IMR-90 (cell line): ENCODE measurements around the gene APCDD1L. TPM values are rescaled to one million over a fixed set of nuclear protein-coding genes. Genes with fewer than 3 reads are reported as not detected.

Experiments
- ATAC-seq: fragments of 200-7000 bp; cut with Tn5 transposase; 2 replicates; pipeline ENCODE4 v1.9.1; 2020; ENCODE audit warnings: low read depth, mild to moderate bottlenecking, moderate library complexity
- Bru-seq: library from RNA; stranded (reverse); fragments of 400-500 nt; gene quantifications from one replicate; lab custom pipeline; 2021; lab: Mats Ljungman, UMichigan
- BruChase-seq, 2 experiments: library from RNA; stranded (reverse); fragments of 400-500 nt; gene quantifications; one replicate each; lab custom pipeline; 2021; lab: Mats Ljungman, UMichigan
- BruUV-seq: library from RNA; stranded (reverse); fragments of 400-500 nt; replicated peaks from 2 replicates; lab custom pipeline; 2021; lab: Mats Ljungman, UMichigan
- CTCF ChIA-PET: fragments of 300-600 bp; formaldehyde crosslinking; extraction: SDS; loops from one replicate; lab custom pipeline; 2021; ENCODE audit warnings: antibody characterized with exemption; lab: Yijun Ruan, JAX
- POLR2A ChIA-PET: fragments of 300-600 bp; sonication (Branson Sonifier 250); formaldehyde crosslinking; loops from one replicate; lab custom pipeline; 2022; ENCODE audit warnings: antibody characterized with exemption; ENCODE audit not compliant: unreplicated experiment; lab: Charles Lee
- DNase-seq: peaks from one replicate; pipeline ENCODE4 v3.0.0; 2013
- H2AFZ ChIP-seq: replicated peaks from 2 replicates; pipeline ENCODE3; 2013; ENCODE audit warnings: low read length, mild to moderate bottlenecking; ENCODE audit not compliant: poor library complexity
- H2AK5ac ChIP-seq: 2 replicates; pipeline ENCODE4 v1.6.1; 2013; ENCODE audit warnings: low read depth, low read length, inconsistent platforms
- H2AK9ac ChIP-seq: replicated peaks from 2 replicates; pipeline ENCODE3; 2013; ENCODE audit warnings: mild to moderate bottlenecking, low read depth, low read length, moderate library complexity; ENCODE audit not compliant: poor library complexity
- H2BK120ac ChIP-seq: 2 replicates; pipeline ENCODE4 v1.6.1; 2013; ENCODE audit warnings: low read depth, low read length, inconsistent platforms
- H2BK15ac ChIP-seq: 3 replicates; pipeline ENCODE4 v1.6.1; 2013; ENCODE audit warnings: low read depth, low read length, inconsistent platforms
- H2BK20ac ChIP-seq: 2 replicates; pipeline ENCODE4 v1.6.1; 2013; ENCODE audit warnings: low read depth, mild to moderate bottlenecking, inconsistent platforms, low read length, moderate library complexity
- H2BK5ac ChIP-seq: 2 replicates; pipeline ENCODE4 v1.6.1; 2013; ENCODE audit warnings: mild to moderate bottlenecking, low read depth, low read length, inconsistent platforms; ENCODE audit not compliant: poor library complexity, severe bottlenecking
- H3K14ac ChIP-seq: replicated peaks from 2 replicates; pipeline ENCODE4 v1.6.1; 2013; ENCODE audit warnings: low read depth, low read length, inconsistent platforms
- H3K18ac ChIP-seq: 2 replicates; pipeline ENCODE4 v1.6.1; 2013; ENCODE audit warnings: low read depth, low read length, control low read depth
- H3K23ac ChIP-seq: 2 replicates; pipeline ENCODE4 v1.6.1; 2013; ENCODE audit warnings: low read depth, low read length, inconsistent platforms
- H3K27ac ChIP-seq: 2 replicates; pipeline ENCODE4 v1.5.1; 2013; ENCODE audit warnings: mild to moderate bottlenecking, control low read depth, low read length; ENCODE audit not compliant: insufficient read depth
- H3K27me3 ChIP-seq: 2 replicates; pipeline ENCODE4 v1.6.1; 2013; ENCODE audit warnings: low read length; ENCODE audit not compliant: control insufficient read depth, insufficient read depth
- H3K36me3 ChIP-seq: 2 replicates; pipeline ENCODE4 v1.6.1; 2013; ENCODE audit warnings: low read length, mixed read lengths; ENCODE audit not compliant: control insufficient read depth, insufficient read depth
- H3K4ac ChIP-seq: 2 replicates; pipeline ENCODE4 v1.6.1; 2013; ENCODE audit warnings: low read depth, low read length, inconsistent platforms
- H3K4me1 ChIP-seq: 2 replicates; pipeline ENCODE4 v1.6.1; 2013; ENCODE audit warnings: low read length, mixed read lengths; ENCODE audit not compliant: control insufficient read depth, insufficient read depth
- H3K4me2 ChIP-seq: 2 replicates; pipeline ENCODE4 v1.6.1; 2013; ENCODE audit warnings: low read depth, mild to moderate bottlenecking, control low read depth, low read length, moderate library complexity
- H3K4me3 ChIP-seq: 2 replicates; pipeline ENCODE4 v1.5.1; 2013; ENCODE audit warnings: low read depth, mild to moderate bottlenecking, control low read depth, low read length, moderate library complexity; ENCODE audit not compliant: insufficient read depth
- H3K56ac ChIP-seq: 2 replicates; pipeline ENCODE4 v1.6.1; 2013; ENCODE audit warnings: low read length, inconsistent platforms; ENCODE audit not compliant: insufficient read depth; ENCODE audit errors: extremely low read depth
- H3K79me1 ChIP-seq, 2 experiments: 2 replicates each; pipeline ENCODE4 v1.6.1; 2013; ENCODE audit warnings: low read length in 2 of 2, inconsistent platforms in 1 of 2, low read depth in 1 of 2
- H3K9ac ChIP-seq: 2 replicates; pipeline ENCODE4 v1.6.1; 2013; ENCODE audit warnings: low read depth, low read length, control low read depth
- H3K9me1 ChIP-seq: 2 replicates; pipeline ENCODE4 v1.6.1; 2013; ENCODE audit warnings: low read length, inconsistent platforms; ENCODE audit not compliant: insufficient read depth
- H3K9me3 ChIP-seq: 2 replicates; pipeline ENCODE4 v1.6.1; 2013; ENCODE audit warnings: low read length; ENCODE audit not compliant: control insufficient read depth, insufficient read depth
- H4K20me1 ChIP-seq: 2 replicates; pipeline ENCODE4 v1.6.1; 2013; ENCODE audit warnings: low read length, inconsistent platforms; ENCODE audit not compliant: insufficient read depth
- H4K5ac ChIP-seq: 2 replicates; pipeline ENCODE4 v1.6.1; 2013; ENCODE audit warnings: mild to moderate bottlenecking, low read depth, low read length, control low read depth
- H4K8ac ChIP-seq, 2 experiments: 2 replicates each; pipeline ENCODE4 v1.6.1; 2013; ENCODE audit warnings: low read depth in 2 of 2, low read length in 2 of 2, control low read depth in 1 of 2, inconsistent platforms in 1 of 2
- H4K91ac ChIP-seq: 2 replicates; pipeline ENCODE4 v1.6.1; 2013; ENCODE audit warnings: low read depth, low read length, inconsistent platforms; ENCODE audit not compliant: insufficient read depth
- BHLHE40 ChIP-seq: fragments of 150-350 bp; IDR thresholded peaks from 2 replicates; pipeline ENCODE4 v1.6.1; 2016; ENCODE audit warnings: mild to moderate bottlenecking, low read depth, low read length
- FOS ChIP-seq: fragments of 150-350 bp; IDR thresholded peaks from 2 replicates; pipeline ENCODE4 v1.6.1; 2016; ENCODE audit warnings: low read depth, low read length
- MAZ ChIP-seq: IDR thresholded peaks from 2 replicates; pipeline ENCODE4 v1.6.1; 2012; ENCODE audit warnings: low read depth, mild to moderate bottlenecking, low read length, improper control_type of control experiment, moderate library complexity, borderline replicate concordance
- MXI1 ChIP-seq: IDR thresholded peaks from 2 replicates; pipeline ENCODE4 v1.6.1; 2012; ENCODE audit warnings: low read depth, mild to moderate bottlenecking, low read length, moderate library complexity, borderline replicate concordance
- NFE2L2 ChIP-seq: fragments of 150-350 bp; IDR thresholded peaks from 2 replicates; pipeline ENCODE4 v1.6.1; 2016; ENCODE audit warnings: low read depth, mild to moderate bottlenecking, low read length
- RAD21 ChIP-seq: IDR thresholded peaks from 2 replicates; pipeline ENCODE4 v1.6.1; 2012; ENCODE audit warnings: low read length, improper control_type of control experiment
- WGBS, 2 experiments: methylation state at CpG; one replicate each; pipeline versions ENCODE4 v1.1.5 to v1.1.7; 2013; ENCODE audit warnings: missing lambda C conversion rate in 2 of 2; ENCODE audit not compliant: insufficient read length in 1 of 2; ENCODE audit errors: extremely low coverage in 2 of 2; 5-methylcytosine and 5-hydroxymethylcytosine counted together
- dilution Hi-C: fragments of 300-500 bp; cut with HindIII; formaldehyde crosslinking; loops from one replicate; pipeline ENCODE4 v1.14.3; 2018; ENCODE audit warnings: low sequenced_read_pairs; ENCODE audit not compliant: unreplicated experiment
- in situ Hi-C: fragments of 300-500 bp; cut with MboI; formaldehyde crosslinking; loops from 3 replicates; pipeline ENCODE4 v1.14.3; 2019; ENCODE audit warnings: low sequenced_read_pairs, inconsistent platforms, mixed read lengths
- intact Hi-C: fragments of 100-400 bp; cut with micrococcal nuclease; formaldehyde crosslinking; loops from 2 replicates; pipeline ENCODE4 v1.10.0; 2022
- long read RNA-seq: library from polyadenylated mRNA; unstranded; transcript quantifications from one replicate; pipeline ENCODE4 v2.0.0, GENCODE V29; 2021; ENCODE audit not compliant: unreplicated experiment
- polyA plus RNA-seq, 3 experiments: library from polyadenylated mRNA; depleted of rRNA; stranded (reverse); fragments of >200 nt; gene quantifications; 2 replicates each; pipeline ENCODE4 v1.2.3, GENCODE V29; 2012; ENCODE audit warnings: low replicate concordance in 1 of 3
- total RNA-seq: library from RNA; depleted of rRNA; stranded (reverse); fragments of >200 nt; gene quantifications from 2 replicates; pipeline ENCODE4 v1.2.3, GENCODE V29; 2012; rRNA removed

Gene APCDD1L
- total RNA-seq (2.2 and 2.5 TPM in 2 replicates), polyA plus RNA-seq (2012; rRNA removed) (18.0 and 18.3 TPM in 2 replicates), Bru-seq, nascent RNA (percentile 55 among the genes with signal in this experiment), BruChase-seq, experiment 1, labeled RNA remaining after a 6-hour chase (percentile 43 among the genes with signal in this experiment), BruChase-seq, experiment 2, labeled RNA remaining after a 2-hour chase (percentile 61 among the genes with signal in this experiment)
- polyA plus RNA-seq (2012; cell fraction: cytosol; rRNA removed), result 11.4 and 19.3 TPM in 2 replicates
- 7.7 and 18.8 TPM in 2 replicates for polyA plus RNA-seq (2012; cell fraction: nucleus; rRNA removed; ENCODE audit: low replicate concordance)
- long read RNA-seq, partial matches to known transcripts, result 2 of 37 reads
- long read RNA-seq, other reads (novel, unspliced or antisense), result 32 of 37 reads

DNA sequence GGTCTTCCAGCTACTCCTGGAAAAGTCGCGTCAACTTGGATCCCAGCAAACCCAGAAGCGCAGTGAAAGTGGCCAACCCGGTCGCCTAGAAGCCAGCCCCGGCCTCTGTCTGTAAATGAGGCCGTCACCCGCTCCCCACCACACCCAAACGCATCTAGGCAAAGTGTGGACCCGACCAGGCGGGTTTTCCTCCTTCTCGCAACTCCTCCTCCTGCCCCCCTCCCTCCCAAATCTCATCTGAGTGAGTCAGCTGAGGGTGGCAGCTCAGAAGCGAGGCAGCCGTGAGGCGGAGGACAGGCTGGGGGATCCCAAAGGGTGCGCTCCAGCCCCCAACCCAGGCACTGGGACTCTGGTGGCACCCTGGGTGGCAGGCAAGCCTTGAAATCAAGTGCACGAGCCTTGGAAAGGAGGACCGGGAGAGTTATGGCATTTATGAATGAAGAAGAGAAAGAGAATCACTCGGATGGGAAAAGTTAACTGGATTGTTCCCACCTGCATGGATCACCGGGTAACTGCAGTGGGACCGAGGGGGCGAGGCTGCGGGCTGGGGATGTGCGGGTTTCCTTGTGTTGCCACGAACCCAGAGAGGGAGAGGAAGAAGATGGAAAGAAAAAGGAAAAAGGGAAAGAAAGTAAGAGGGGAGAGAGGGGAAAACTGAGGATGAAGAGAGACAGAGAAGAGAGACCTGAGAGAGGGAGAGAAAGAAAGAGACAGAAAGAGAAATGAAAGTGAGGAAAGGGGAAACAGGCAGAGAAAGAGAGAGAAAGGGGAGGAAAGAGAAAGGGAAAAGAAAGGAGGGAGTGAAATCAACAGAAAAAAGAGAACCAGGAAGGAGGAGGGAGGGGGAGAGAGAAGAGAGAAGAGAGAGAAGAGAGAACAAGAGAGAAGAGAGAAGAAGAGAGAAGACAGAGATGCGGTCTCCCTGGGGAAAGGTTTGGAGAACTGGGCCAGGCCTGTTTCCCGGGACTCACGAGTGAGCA is at the start of gene APCDD1L:
APCDD1L (minus strand) TSS at position 167 of the 980 bp plus-strand sequence. CDS start 692 bp downstream, outside the sequence.
- peak within 1 kb of the TSS; percentile 91 for H3K4me2 ChIP-seq
- H2BK15ac ChIP-seq, result peak within 1 kb of the TSS; percentile 60; the same call in 1 of the 3 replicates
- BruUV-seq, result no TSS peak
- peak within 1 kb of the TSS; percentile 69 to 72; a peak in 3 of 4 replicates for H4K8ac ChIP-seq
- in situ Hi-C loops, result no loop called here
- peaks cover 2 to 9% of the 10 kb centered on the region in 2 experiments; a peak in 1 of 4 replicates for H3K79me1 ChIP-seq
- no peaks in the 10 kb centered on the region for H3K9me3 ChIP-seq
- peak within 1 kb of the TSS; percentile 60 for H2BK5ac ChIP-seq
- ATAC-seq (peak; percentile 85), DNase-seq (peak; percentile 69)
- peak within 1 kb of the TSS; percentile 85; the same call in 1 of the 2 replicates for H3K14ac ChIP-seq
- H3K4me1 ChIP-seq, result peaks cover 11% of the 10 kb centered on the region
- WGBS, 2 experiments, result 29% methylated on average over 10 of the region's 28 CpGs; no CpG with 5 or more reads in 1 of the 2 experiments
- intact Hi-C loops, result loop anchor here (2.0 to 5.0 kb wide), 2 partner anchors 135 to 278 kb away; partner anchors contain the start of gene STX16
- no peak within 1 kb of the TSS for H3K56ac ChIP-seq
- peak within 1 kb of the TSS; percentile 78; the same call in 1 of the 2 replicates for H4K5ac ChIP-seq
- peak within 1 kb of the TSS; percentile 71 for H2BK120ac ChIP-seq
- H3K27ac ChIP-seq, result peak within 1 kb of the TSS; percentile 27; the same call in 1 of the 2 replicates
- H2AK5ac ChIP-seq, result peak within 1 kb of the TSS; percentile 67
- dilution Hi-C loops, result no loop called here
- peak within 1 kb of the TSS; percentile 64 for H3K4ac ChIP-seq
- peak within 1 kb of the TSS; percentile 24; the same call in 1 of the 2 replicates for H3K23ac ChIP-seq
- H3K4me3 ChIP-seq, result peak within 1 kb of the TSS; percentile 58
- peak within 1 kb of the TSS; percentile 14; the same call in 1 of the 2 replicates for H2BK20ac ChIP-seq
- H3K36me3 ChIP-seq, result no peaks in the 10 kb centered on the region
- 0 out of 2 replicates have a peak, but pooled peaks cover 3% of the 10 kb centered on the region for H3K9me1 ChIP-seq
- H4K91ac ChIP-seq, result peak within 1 kb of the TSS; percentile 66
- H3K9ac ChIP-seq, result peak within 1 kb of the TSS; percentile 50; the same call in 1 of the 2 replicates
- H3K18ac ChIP-seq, result peak within 1 kb of the TSS; percentile 53
- POLR2A ChIA-PET, result no interaction called here
- no peaks in the 10 kb centered on the region for H4K20me1 ChIP-seq
- peak within 1 kb of the TSS; percentile 92 for H2AFZ ChIP-seq
- peaks cover 16% of the 10 kb centered on the region; the same call in 1 of the 2 replicates for H3K27me3 ChIP-seq
- CTCF ChIA-PET, result no interaction called here
- peak within 1 kb of the TSS; percentile 93 for H2AK9ac ChIP-seq
- TF ChIP-seq FOS (peak; percentile 64), MAZ (peak; percentile 99), BHLHE40 (no peak), MXI1 (peak; percentile 42; the same call in 1 of the 2 replicates), NFE2L2 (no peak), RAD21 (peak; percentile 13; the same call in 1 of the 2 replicates)
